GM12873 (cell line): ENCODE data around the gene GIPC3.

Experiments
- TF ChIP-seq, protein P1 (sequence below): IDR thresholded peaks from 2 replicates; pipeline ENCODE4 v1.5.1; 2012; ENCODE audit warnings: low read depth, mild to moderate bottlenecking, moderate library complexity, low read length, control low read depth; ENCODE audit not compliant: insufficient read depth; ENCODE audit errors: missing control alignments

Gene GIPC3

DNA sequence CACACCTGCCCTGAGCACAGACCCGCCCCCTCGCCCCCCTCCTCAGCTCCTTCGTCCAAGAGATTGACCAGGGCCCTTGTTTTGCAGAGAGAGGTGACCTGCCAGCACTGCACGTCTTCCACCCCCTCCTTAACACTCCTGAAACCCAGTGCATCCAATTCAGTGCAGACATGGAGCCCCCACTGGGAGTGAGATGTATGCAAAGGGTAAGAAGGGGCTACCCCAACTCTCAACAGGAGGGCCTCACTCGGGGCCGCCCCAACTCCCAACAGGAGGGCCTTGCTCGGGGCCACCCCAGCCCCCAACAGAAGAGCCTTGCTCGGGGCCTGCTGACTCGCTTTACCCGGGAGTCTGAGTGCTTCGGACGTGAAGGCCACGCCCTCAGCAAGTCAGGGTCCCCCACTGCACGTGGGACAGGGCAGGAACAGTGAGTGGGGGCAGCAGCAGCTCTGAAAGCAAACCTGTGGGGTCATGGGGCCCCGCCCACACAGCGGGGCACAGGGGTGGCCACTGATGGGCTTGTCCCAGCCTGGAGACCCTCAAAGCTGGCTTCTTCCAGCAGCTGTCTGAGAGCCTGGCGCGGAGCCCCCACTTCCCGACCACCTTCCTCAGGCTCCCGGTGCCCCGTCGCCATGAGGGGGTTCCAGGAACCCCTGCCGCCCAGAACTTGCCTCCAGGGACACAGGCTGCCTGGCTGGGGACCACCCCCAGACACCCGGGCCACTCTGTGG, 35.7 kb downstream of the GIPC3 start:
- TF ChIP-seq, protein P1, sequence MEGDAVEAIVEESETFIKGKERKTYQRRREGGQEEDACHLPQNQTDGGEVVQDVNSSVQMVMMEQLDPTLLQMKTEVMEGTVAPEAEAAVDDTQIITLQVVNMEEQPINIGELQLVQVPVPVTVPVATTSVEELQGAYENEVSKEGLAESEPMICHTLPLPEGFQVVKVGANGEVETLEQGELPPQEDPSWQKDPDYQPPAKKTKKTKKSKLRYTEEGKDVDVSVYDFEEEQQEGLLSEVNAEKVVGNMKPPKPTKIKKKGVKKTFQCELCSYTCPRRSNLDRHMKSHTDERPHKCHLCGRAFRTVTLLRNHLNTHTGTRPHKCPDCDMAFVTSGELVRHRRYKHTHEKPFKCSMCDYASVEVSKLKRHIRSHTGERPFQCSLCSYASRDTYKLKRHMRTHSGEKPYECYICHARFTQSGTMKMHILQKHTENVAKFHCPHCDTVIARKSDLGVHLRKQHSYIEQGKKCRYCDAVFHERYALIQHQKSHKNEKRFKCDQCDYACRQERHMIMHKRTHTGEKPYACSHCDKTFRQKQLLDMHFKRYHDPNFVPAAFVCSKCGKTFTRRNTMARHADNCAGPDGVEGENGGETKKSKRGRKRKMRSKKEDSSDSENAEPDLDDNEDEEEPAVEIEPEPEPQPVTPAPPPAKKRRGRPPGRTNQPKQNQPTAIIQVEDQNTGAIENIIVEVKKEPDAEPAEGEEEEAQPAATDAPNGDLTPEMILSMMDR = no peak

DNA sequence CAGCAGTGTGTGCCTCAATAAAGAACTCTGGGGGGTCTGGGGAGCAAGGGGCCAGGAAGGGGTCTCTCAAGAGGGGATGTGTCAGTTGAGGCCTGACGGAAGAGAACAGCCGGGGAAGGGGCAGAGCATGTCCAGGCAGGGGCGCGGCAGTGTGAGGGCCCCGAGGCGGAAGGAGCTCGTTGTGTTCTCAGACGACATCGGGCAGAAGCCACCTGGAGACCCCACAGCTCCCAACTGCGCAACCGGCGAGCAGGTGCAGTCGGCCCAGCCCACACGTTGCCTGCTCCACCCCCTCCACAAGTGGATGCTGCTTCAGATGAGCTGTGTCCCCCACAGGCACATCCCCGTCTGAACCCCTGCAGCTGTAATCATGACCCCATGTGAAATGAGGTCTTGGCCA, 36.4 kb downstream of the GIPC3 start:
- TF ChIP-seq, protein P1 = no peak

DNA sequence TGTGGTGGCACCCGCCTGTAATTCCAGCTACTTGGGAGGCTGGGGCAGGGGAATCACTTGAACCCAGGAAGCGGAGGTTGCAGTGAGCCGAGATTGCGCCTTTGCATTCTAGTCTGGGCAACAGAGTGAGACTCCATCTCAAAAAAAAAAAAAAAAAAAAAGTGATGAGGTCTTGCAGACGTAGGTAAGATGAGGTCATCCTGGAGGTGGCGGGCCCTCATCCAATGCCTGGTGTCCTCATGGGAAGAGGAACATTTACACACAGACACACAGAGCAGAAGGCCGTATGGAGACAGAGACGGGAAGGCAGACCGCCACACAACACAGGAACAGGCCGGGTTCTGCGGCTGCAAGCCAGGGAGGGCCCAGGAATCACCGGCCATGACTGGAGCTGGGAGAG, 36.9 kb downstream of the GIPC3 start:
- TF ChIP-seq, protein P1 = no peak

DNA sequence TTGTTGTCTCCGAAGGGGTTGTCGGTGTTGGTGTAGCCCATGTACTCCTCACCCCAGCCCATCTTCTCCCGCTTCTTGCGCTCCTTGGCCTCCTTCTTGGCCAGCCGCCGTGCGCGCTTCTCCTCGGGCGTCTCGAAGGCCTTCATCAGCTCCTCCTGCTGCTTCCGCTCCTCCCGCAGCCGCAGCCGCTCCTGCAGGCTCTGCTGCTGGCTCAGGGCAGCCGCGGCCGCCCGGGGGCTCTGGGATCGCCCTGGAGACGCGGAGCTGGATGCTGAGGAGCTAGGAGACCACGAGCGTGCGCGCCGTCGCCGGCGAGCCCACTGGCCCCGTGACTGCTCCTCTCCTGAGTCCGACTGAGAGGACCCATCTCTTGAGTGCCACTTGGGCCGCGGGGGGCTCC, 38.4 kb downstream of the GIPC3 start:
- TF ChIP-seq, protein P1 = no peak

DNA sequence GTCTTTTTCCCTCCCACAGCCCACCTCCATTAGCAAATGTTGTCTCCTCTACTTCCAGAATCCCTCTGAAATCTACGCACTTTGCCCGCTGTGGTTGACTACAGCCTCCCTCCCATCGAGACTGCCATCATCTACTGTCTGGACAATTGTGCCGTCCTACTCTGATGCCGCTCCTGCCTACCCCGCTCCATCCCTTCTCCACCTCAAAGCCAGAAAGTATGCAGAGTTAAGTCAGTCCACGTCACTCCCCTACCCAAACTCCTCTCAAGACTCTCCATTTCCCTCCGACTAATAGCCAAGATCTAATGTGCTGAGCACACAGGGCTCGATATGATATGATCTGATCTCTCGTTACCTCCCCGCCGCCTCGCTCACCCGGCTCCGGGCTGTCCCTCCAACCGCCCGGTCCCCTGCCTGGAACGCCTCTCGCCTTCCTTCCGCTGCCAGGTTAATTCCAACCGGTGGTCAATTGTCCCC, 40.8 kb downstream of the GIPC3 start:
- TF ChIP-seq, protein P1 = no peak

DNA sequence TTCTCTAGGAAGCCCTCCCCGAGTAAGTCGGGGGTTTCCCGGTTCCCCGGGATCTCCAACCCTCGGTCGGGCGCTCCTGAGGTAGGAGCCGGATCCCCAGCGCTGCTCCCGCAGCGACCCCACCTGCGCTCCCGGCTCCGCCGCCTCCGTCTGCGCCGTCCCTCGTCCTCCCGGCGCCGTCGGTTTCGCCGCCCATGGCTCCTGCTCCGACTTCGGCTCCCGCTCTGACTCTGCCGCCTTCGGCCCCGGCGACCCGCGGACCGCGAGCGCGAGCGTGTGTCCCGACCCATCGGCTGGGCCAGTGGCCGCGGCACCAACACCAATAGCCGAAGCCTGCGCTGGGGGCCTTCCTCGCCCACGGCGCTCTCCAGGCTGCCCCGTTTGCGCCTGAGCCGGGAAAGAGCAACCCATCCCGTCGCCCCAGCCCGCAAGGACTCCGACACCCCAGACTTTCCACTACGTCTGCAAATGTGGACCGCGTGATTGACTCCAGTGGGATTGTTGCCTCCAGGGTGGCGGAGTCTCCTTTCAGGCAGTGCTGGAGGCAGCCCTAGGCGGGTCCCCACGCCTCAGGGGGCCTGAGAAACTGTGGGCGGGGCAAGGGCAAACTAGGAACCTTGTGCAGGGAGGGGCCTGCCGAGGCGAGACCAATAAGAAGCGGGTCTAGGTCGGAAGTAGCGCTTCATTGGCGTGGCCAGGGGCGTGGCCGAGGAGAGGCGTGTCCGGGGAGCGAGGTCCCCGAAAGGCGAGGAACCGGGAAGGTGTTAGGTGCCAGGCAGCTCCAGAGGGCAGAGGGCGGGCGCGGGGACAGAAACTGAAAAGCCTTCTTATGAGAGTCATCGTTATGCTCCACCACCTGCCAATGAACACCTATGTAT, 41.4 kb downstream of the GIPC3 start, which contains the start of gene CACTIN:
Gene CACTIN (minus strand): TSS at position 318 of the 878 bp plus-strand sequence. CDS start 28 bp downstream, at position 290.
- TF ChIP-seq, protein P1 = no peak

DNA sequence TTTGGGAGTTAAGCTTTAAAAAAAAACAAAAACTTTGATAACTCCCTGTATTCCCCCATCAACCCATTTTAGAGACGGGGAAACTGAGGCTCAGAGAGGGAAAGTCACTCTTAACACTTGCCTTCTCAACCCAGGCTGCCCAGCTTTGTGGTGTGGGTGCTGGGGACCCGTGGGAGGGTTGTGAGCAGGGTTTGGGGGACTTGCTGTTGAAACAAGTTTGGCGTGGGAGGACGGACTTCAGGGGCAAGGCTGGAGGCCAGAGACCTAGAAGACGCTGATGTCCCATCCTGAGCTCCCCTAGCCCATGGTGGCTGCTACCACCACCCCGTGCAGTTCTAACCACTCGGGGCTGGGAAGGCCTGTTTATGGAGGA, 42.1 kb downstream of the GIPC3 start:
- TF ChIP-seq, protein P1 = no peak
